NCI-H1417 treated with DMSO at 0.1 percent for 48 hours (cell line): ENCODE data around the gene RAP1B.
"Not testable (repeated sequence)": the region's sequence is repeated elsewhere in the genome, so short reads cannot be mapped to it uniquely, and the experiment has no call there.

Experiments
- DNase-seq: peaks from one replicate; lab custom pipeline; 2025; lab: John Stamatoyannopoulos, UW

Gene RAP1B

DNA sequence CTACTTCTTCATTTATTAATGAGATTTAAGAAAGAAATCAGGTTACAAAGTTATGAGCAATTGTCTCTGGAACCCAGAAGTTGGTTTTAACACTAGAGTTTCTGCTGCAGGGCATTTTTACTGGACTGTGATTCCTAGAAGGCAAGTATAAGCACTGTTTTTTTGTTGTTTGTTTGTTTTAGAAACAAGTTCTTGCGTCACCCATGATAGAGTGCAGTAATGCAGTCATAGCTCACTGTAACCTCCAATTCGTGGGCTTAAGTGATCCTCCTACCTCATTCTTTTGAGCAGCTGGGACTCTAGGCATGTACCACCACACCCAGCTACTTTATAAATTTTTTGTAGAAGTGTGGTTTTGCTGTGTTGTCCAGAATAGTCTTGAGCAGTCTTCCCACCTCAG, 25.6 kb downstream of the RAP1B start:
- no peak for DNase-seq

DNA sequence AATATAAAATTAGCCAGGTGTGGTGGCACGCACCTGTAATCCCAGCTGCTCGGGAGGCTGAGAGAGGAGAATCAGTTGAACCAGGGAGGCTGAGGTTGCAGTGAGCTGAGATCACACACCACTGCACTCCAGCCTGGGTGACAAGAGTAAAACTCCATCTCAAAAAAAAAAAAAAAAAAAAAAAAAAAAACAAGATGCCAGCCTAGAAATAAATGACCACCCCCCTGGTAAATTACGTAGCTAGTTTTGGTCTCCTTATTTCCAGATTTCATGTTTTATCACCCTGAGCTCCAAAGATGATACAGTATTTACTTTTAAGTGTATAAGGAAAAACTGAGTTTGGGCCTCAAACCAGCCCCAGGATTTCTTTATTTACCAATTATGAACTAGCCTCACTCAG, 26.7 kb downstream of the RAP1B start:
- not testable (repeated sequence) for DNase-seq

DNA sequence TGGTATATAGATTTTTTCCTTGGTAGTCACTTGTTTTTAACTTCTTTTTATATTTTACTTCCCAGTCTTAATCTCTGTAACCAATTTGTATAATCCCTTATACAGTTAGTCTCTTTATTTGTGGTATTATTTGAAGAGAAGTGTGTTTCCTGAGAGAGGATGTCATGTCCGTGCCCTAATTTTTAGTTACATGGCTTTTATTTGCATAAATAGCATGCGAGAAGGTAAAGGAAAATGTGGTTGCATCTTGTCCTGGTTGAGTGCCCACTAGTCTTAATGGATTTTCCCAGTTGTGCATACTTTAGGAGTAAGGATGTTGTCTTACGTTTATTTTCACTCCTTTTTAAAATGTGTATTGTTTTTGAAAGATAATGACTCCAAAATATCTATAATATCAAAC, 27.5 kb downstream of the RAP1B start:
- DNase-seq, result no peak

DNA sequence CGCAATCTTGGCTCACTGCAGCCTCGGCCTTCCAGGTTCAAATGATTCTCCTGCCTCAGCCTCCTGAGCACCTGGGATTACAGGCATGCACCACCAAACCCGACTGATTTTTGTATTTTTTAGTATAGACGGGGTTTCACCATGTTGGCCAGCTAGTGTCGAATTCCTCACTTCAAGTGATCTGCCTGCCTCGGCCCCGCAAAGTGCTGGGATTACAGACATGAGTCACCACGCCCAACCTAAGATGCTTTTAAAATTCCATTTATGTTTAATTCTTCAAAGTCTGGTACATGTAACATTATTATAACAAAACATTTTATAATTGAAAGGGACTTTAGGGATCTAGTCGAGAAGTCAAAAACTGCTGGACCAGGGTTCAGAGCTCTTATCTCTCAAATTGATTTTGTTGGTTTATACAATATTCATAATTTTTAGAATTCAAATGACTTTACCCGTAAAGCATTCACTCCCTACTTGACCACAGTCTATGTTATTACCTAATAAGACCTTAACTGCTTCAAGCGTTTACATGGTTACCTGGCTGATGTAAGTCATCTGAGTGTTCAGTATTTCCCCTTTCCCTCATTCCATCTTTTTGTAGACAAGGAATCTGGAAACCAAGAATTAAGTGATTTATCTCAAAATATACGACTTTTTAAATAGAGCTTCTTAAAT, 28.2 kb downstream of the RAP1B start:
- DNase-seq, result no peak

DNA sequence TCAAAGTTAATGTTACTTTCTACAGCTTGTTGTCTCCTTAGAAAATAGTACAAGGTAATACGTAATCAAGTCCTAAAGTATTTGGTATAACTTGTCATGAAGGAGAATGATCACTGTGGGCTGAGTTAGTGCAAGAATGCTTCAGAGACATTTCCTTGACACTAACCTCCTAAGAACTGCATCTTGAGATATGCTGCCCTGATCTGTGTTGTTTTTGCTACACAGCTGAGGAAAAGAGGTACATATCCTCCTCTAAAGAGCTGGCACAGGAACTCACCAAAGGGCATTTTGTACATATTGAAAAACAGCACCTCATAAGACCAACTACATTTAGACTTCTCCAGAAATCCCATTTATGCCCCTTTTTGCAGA, 28.7 kb downstream of the RAP1B start:
- no peak for DNase-seq

DNA sequence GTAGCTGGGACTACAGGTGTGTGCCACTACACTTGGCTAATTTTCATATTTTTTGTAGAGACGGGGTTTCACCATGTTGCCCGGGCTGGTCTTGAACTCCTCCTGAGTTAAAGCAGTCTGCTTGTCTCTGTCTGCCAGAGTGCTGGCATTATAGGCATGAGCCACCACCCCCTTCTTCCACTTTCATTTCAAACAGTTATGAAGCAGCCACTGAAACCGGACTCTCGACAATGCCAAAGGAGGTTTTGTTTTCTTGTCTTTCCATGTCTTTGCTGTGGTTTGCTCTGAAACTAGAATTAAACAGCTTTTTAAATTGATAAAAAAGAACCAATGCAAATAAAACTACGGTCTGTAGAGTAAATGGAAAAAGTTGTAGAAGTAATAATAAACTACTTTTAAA, 30.4 kb downstream of the RAP1B start:
- no peak for DNase-seq

DNA sequence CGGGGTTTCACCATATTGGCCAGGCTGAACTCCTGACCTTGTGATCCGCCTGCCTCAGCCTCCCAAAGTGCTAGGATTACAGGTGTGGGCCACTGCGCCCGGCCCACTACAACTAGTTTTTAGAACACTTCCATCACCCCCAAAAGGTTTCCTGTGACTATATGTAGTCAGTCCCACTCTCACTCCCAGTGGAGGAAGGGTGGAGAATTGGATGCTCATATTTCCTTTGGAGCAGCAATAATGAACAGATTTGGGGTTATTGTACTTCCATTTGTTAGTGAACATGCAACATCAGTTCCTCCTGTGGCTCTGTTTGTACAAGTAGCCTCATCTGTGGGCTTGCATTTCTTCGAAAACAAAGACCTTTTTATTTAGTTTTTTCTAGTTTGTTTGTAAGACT, 35.8 kb downstream of the RAP1B start:
- DNase-seq, result no peak

DNA sequence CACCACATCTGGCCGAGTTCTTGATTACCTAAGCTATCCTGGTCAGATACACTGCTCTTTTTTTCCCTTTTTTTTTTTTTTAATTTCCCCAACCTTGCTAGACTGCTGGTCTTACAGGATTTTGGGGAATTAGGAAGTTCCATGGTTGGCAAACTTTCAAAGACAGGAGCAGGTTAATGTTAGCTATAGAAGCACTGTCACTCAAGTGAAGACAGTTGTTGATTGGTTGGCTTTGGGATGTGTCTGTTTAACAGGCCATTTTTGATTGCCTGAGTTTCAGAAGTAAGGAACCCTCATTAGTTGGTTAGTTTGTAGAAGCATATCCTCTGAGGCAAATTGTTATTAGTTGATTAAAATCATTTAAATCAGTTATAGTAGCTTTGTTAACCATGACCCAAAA, 36.8 kb downstream of the RAP1B start:
- no peak for DNase-seq

DNA sequence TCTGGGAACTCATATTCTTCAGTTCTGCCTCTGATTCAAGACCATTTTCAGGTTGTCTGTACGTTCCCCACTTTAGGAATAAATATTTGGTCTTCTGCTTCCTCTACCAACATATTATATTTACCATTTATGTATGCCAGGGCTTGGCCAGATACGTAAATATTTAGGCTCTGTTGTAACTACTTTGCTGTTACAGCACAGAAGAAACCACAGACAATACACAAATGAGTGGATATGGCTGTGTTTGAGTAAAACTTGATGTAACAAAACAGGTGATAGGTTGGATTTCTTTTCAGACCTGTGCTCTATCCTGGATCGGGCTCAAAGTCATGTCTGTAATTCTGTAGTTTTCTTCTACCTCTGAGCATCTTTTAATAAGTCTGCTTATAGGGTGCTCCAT, 37.5 kb downstream of the RAP1B start:
- DNase-seq, result no peak

DNA sequence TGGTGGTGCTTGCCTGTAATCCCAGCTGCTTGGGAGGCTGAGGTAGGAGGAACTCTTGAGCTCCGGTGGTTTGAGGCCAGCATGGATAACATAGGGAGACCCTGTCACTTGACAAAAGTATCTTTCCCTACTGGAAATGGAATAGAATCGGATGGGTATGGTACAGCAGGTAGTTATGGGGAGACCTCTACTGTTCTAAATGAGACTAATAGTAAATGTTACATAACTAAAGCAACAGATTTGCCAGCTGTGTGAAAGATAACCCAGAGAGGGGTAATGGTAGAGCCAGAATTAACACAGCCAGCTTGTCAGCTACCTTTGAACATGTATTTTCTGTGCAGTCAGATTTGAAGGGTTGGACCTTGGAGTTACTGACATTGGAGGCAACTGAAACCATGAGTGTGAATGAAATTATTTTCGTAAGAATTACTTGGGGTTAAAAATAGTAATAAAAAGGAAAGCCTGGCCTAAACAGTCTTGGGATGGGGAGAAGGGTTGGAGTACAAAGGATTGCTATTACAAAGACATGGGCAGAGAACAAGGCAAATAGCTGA, 54.4 kb downstream of the RAP1B start:
- DNase-seq, result no peak

DNA sequence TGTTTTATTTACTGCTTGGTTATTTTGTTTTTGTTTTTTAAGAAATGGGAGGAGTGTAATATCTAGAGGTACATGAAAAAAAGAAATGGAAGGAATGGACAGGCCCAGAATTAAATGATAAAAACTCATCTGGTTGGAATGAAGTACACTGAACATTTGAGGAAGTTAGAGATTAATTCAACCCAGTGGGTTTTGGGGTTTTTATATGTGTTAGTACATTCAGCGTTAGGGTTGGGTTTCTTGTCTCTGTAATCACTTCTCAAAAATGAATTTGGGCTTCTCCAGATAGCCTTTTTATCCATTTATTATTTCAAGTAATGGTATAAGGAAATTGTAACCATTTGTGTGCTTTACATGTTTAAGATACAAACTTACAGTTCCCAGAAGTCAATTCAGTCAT, 56.6 kb downstream of the RAP1B start:
- DNase-seq, result no peak

DNA sequence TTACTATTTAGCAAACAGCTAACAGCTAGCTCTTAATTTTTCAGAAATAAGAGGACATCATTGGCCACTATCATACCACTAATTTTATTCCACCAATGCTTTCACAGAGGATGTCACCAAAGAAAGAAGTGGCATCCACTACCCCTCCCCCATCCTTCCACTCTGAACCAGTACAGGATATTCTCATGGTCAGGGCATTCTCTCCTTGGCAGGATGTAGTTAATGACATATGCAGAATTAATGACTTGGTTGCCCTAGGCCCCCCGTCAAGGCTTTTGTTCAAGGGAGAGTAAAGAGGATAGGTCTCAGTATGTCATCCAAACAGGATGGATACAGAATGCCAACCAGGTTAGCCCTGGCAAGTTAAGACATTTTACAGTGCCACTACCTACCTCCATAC, 57.2 kb downstream of the RAP1B start:
- no peak for DNase-seq

DNA sequence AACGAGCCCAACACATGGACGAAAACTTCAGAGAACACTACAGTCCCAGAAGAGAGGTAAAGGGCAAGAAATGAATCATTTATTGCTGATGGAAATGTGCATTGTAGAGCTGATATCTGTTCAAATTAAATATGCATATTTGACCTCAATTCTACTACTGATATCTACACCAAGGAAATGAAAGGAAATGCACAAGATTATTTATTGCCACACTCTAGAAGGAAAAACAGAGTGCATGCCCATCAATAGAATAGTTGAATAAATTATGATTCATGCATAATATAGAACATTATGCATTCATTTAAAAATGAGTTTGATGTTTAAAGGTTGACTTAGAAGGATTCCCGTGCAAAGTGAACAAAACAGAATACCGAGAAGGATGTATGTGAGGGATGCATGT, 60.5 kb downstream of the RAP1B start:
- DNase-seq, result no peak

DNA sequence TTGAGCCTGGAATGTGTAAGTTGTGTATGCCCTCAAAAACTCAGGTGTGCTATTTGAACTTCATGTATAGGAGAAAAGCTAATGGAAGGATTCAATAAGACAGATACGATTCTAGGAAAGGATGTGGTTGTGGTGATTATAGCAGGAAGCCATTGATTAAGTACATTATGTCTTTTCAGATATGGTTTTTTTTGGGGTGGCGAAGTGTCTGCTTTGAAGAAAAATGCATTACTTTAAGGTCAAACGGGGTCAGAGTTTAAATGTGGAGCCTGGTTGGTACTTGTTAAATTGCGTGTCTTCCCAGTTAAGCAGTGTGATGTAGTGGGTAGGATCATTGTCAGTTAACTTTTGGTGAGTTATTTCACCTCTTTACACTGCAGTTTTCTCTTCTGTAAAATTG, 63.1 kb downstream of the RAP1B start:
- no peak for DNase-seq

DNA sequence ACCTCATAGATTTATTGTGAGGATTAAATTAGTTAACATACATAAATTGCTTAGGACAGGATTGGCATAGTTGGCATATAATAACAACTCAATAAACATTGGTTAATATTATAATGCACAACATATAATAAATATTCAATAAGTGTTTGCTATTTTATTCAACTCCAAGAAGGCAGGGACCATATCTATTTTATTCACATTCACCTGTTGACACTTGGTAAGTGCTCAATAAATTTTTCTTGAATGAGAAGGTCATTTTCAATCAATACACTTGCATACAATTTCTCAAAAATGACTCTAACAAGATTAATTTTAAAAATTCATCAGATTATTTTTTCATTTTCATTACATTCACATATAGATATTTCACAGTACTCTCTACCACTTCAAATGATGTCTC, 63.7 kb downstream of the RAP1B start:
- DNase-seq, result no peak

DNA sequence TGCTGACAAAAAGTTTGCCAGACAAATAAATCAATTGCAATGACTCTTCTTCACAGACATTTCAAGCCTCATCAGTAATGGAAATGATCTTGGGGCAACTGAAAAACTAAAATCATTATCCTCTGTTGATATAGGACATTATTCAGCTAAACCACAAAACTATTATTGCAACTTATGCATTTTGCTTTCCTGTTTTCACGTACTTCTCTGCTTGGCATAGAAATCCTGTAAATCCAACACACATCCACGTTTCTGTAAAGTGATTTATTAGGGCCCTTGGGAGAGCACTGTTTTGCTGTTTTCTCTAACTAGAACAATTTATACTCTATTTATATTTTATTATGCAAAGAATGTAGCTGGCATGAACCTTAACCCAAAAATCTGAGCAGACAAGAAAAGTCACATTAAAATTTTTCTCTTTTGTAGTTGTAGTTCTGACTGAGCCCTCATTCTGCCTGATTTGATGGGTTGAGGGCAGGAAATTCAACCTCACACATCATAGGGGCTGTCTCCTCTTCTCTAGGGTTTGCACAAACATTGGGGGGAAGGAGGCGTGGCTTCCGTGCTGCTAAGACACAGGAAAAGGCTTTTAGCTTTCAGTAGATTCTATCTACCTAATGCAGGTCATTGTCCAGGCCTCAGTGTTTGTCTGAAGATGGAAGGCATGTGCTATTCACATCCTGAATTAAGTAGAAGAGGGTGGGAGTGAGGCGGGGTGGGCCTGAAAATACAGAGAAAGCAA, 64.6 kb downstream of the RAP1B start:
- no peak for DNase-seq

DNA sequence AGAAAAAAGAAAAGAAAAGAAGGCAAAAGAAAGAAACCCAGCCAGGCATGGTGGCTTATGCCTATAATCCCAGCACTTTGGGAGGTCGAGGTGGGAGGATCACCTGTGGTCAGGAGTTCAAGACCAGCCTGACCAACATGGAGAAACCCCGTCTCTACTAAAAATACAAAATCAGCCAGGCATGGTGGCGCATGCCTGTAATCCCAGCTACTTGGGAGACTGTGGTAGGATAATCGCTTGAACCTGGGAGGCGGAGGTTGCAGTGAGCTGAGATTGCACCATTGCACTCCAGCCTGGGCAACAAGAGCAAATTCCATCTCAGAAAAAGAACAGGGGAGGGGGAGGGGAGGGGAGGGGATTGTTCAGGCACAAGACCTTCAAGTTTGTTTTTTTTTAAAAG, 66.2 kb downstream of the RAP1B start:
- not testable (repeated sequence) for DNase-seq

DNA sequence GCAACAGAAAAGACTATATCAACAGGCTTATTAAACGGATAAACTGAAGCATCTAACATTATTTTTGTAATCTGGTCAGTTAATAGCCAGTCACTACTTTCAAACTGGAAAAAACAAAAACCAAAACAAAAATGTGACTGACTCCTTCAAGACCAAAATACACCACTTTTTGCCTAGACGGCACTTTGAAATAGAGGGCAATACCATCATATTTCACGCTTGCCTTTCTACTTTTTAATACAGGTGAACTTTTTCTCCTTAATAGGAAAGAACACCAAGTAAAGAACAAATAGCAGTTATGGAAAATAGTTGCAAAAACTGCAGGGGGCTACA, 75.5 kb downstream of the RAP1B start:
- no peak for DNase-seq

DNA sequence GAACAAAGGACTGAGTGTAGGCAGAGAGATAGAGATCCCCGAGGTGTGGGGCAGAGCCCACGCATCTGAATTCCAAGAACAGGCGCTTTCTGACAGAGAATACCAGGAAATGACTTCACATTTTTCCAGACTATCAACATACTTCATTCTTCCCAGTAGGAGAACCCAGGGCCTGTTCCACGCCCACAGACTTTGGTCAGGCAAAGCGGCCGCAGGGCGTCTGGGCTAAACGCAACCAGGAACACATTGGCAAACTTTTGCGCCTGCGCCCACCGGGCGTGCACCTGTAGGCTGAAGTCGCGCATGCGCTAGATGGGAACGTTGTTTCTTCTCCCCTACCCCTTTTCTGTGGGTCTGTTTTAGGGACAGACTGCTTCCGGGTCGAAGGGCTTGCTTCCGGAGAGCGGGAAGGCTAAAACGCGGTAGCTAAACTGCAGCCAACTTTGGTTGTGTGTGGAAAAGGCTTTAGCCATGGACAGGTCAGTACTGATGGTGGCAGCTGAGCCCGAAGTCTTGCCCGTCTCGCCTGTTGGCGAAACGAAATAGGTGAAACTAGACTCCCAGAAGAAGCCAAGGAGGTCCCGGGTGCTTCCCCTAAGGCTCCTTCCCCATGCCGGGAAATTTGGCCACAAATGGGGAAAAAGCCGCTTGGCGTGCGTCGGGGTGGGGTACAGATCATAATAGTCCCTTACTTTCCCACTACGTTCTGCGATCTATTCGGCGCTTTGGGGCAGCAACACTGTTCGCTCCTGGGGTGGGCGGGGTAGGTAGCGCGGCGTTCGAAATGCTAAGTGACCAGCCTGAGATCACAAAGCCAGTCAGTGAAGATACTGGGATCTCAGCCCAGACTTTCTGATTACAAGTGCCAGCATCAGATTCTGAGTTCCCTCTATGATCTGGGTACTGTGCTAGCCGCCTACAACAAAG, 76.2 kb downstream of the RAP1B start, which contains the start of gene NUP107:
Gene NUP107 (plus strand): TSS at position 384 of the 927 bp plus-strand sequence. CDS start 88 bp downstream, at position 472.
- peak; percentile 88 for DNase-seq

DNA sequence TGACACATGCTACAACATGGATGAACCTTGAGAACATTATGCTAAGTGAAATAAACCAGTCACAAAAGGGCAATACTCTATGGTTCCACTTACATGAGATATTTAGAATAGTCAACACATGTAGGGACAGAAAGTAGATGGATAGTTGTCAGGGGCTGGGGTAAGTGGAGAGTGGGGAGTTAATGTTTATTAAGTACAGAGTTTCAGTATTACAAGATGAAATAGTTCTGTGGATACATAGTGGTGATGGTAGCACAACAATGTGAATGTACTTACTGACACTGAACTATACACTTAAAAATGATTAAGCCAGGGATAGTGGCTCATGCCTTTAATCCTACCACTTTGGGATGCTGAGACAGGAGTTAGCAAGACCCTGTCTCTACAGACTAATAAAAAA, 84.8 kb downstream of the RAP1B start:
- no peak for DNase-seq

DNA sequence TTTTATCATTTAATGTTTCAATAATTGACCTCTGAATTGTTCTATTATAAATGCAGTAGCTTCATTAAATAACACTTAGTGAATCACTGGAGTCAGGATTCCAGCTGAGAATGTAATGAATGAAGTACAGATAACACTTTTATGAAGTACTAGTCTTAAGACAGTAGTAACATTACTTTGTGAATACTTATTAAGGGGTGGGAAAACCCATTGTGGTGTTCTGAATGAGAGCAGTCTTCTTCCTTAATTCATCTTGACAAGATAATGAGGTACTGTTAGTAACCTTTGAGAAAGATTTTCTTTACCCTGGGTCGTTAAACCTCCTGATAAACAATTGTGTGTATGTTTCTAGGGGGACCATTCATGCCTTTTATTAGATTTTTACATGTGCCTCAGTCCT, 88.8 kb downstream of the RAP1B start:
- DNase-seq, result no peak
